Thoracic aorta (tissue), 2 donors: Measurements from ENCODE around the gene RWDD3. TPM values are rescaled to one million over a fixed set of nuclear protein-coding genes. Genes with fewer than 3 reads are reported as not detected.

Source experiments
- ATAC-seq: fragments of 150-250 bp; one replicate; pipeline ENCODE4 v1.8.0; 2017; ENCODE audit warnings: low read depth; ENCODE audit not compliant: insufficient number of reproducible peaks, low FRiP score
- DNase-seq: peaks from one replicate; pipeline ENCODE4 v3.0.0-alpha.2; 2020; ENCODE audit warnings: low spot score
- H3K27ac ChIP-seq, 2 donors: fragments of 200-600 bp; sonication (generic); 1 replicate in 1 of 2; 2 replicates in 1 of 2; pipeline ENCODE4 v1.5.1; 2016; ENCODE audit warnings: mild to moderate bottlenecking in 2 of 2, moderate library complexity in 2 of 2
- H3K27me3 ChIP-seq: fragments of 200-600 bp; sonication (generic); replicated peaks from 2 replicates; pipeline ENCODE4 v1.6.0; 2016; ENCODE audit warnings: mild to moderate bottlenecking; ENCODE audit not compliant: insufficient read depth
- H3K36me3 ChIP-seq: fragments of 200-600 bp; sonication (generic); one replicate; pipeline ENCODE4 v1.5.1; 2016
- H3K4me1 ChIP-seq, 2 donors: fragments of 200-600 bp; sonication (generic); 1 replicate in 1 of 2; 2 replicates in 1 of 2; pipeline versions ENCODE4 v1.5.1 to v1.6.0; 2016; ENCODE audit warnings: low read depth in 2 of 2, mild to moderate bottlenecking in 1 of 2; ENCODE audit not compliant: control insufficient read depth in 1 of 2
- H3K4me3 ChIP-seq: fragments of 200-600 bp; sonication (generic); 2 replicates; pipeline ENCODE4 v1.5.1; 2016; ENCODE audit warnings: mild to moderate bottlenecking
- H3K9me3 ChIP-seq: fragments of 200-600 bp; sonication (generic); 2 replicates; pipeline ENCODE4 v1.5.1; 2016
- total RNA-seq, 2 donors: library from RNA; depleted of rRNA; stranded (reverse); fragments of >200 nt; gene quantifications; one replicate each; pipeline versions ENCODE4 v1.1.0 to v1.2.3, GENCODE V29; 2016
- TF ChIP-seq, protein P1 (sequence below): fragments of 200-600 bp; sonication (generic); IDR thresholded peaks from one replicate; pipeline ENCODE4 v1.5.1; 2019; ENCODE audit warnings: antibody characterized with exemption

RWDD3 gene
- total RNA-seq, 2 donors from 2014 or later: 7.3 to 8.3 TPM

- TF ChIP-seq, protein P1, sequence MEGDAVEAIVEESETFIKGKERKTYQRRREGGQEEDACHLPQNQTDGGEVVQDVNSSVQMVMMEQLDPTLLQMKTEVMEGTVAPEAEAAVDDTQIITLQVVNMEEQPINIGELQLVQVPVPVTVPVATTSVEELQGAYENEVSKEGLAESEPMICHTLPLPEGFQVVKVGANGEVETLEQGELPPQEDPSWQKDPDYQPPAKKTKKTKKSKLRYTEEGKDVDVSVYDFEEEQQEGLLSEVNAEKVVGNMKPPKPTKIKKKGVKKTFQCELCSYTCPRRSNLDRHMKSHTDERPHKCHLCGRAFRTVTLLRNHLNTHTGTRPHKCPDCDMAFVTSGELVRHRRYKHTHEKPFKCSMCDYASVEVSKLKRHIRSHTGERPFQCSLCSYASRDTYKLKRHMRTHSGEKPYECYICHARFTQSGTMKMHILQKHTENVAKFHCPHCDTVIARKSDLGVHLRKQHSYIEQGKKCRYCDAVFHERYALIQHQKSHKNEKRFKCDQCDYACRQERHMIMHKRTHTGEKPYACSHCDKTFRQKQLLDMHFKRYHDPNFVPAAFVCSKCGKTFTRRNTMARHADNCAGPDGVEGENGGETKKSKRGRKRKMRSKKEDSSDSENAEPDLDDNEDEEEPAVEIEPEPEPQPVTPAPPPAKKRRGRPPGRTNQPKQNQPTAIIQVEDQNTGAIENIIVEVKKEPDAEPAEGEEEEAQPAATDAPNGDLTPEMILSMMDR: no peak
- DNase-seq (no peak), ATAC-seq (no peak)
- Histone ChIP-seq H3K27me3 (no peaks in the 10 kb centered on the region), H3K4me1 (no peaks in the 10 kb centered on the region), H3K36me3 (no peaks in the 10 kb centered on the region), H3K27ac (no peak overlapping the region), H3K9me3 (no peaks in the 10 kb centered on the region), H3K4me3 (no peak overlapping the region)
These were observed 44.4 kb downstream of the RWDD3 start for GRCh38 chr1:95278173-95279006.

GRCh38 chr1:95281781-95282517 lies 47.9 kb downstream of the RWDD3 start:
- TF ChIP-seq, protein P1: no peak
- no peak overlapping the region for H3K27ac ChIP-seq
- no peaks in the 10 kb centered on the region for H3K9me3 ChIP-seq
- no peaks in the 10 kb centered on the region for H3K27me3 ChIP-seq
- DNase-seq: no peak
- no peak overlapping the region for H3K4me3 ChIP-seq
- H3K4me1 ChIP-seq: no peaks in the 10 kb centered on the region
- ATAC-seq: no peak
- no peaks in the 10 kb centered on the region for H3K36me3 ChIP-seq

- H3K4me3 ChIP-seq: no peak overlapping the region
- no peak overlapping the region for H3K27ac ChIP-seq
- TF ChIP-seq, protein P1: no peak
- no peaks in the 10 kb centered on the region for H3K27me3 ChIP-seq
- no peak for ATAC-seq
- DNase-seq: no peak
- no peaks in the 10 kb centered on the region for H3K9me3 ChIP-seq
- H3K36me3 ChIP-seq: no peaks in the 10 kb centered on the region
- no peaks in the 10 kb centered on the region for H3K4me1 ChIP-seq
These were observed 48.5 kb downstream of the RWDD3 start for GRCh38 chr1:95282518-95282895.

DNA sequence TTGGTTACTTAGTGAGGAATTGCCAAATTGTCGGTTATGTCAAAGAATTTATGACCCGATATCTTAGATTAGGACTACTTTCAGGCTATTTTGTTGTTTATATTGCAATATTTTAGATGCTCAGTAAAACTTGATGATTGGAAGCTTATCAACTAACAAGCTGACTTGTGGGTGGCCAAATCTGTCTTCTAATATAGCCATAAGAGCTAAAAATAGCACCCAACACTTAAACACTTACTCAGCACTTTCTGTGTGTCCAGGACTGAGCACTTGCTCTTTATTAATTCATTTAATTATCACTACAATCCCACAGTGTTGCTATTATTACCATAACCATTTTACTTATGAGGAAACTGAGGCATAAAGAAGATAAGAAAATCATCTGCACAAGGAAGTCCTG lies 50.4 kb downstream of the RWDD3 start:
- Histone ChIP-seq H3K27ac (no peak overlapping the region), H3K4me1 (no peaks in the 10 kb centered on the region), H3K9me3 (no peaks in the 10 kb centered on the region), H3K27me3 (no peaks in the 10 kb centered on the region), H3K4me3 (no peak overlapping the region), H3K36me3 (no peaks in the 10 kb centered on the region)
- TF ChIP-seq, protein P1: no peak
- DNase-seq (no peak), ATAC-seq (no peak)

DNA sequence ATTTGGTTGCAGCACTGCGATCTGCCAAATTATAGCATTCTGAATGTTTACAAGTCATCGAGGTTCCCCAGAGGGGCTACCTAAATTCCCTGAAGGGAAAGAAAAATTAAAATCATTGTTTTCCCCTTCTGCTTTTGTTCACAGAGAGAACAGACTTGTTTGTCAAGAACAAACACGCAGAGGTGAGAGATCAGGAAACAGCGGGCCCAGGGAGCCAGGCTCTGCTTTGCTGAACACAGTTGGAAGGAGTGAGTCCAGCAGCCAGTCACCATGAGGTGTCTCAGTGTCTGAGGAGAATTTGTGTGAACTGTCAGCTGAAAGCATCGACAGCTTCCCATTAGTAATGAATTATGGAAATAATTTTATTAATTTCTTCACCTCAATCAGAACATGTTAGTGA lies 52.5 kb downstream of the RWDD3 start:
- no peaks in the 10 kb centered on the region for H3K4me1 ChIP-seq
- H3K27ac ChIP-seq: no peak overlapping the region
- no peak for DNase-seq
- H3K9me3 ChIP-seq: no peaks in the 10 kb centered on the region
- TF ChIP-seq, protein P1: no peak
- H3K36me3 ChIP-seq: no peaks in the 10 kb centered on the region
- H3K4me3 ChIP-seq: no peak overlapping the region
- no peak for ATAC-seq
- H3K27me3 ChIP-seq: no peaks in the 10 kb centered on the region
